GOT3 (cell line): Measurements from ENCODE around the gene SERPINB4.
"Not testable (repeated sequence)": the region's sequence is repeated elsewhere in the genome, so short reads cannot be mapped to it uniquely, and the experiment has no call there.

ENCODE experiments used
- DNase-seq: peaks from one replicate; lab custom pipeline; 2025; ENCODE audit warnings: mixed read lengths; lab: John Stamatoyannopoulos, UW

SERPINB4 gene

GRCh38 chr18:63644142-63644541 lies at the start of gene SERPINB4:
Gene SERPINB4, minus strand, starts transcription at chr18:63644256. Its CDS starts 679 bp downstream, at chr18:63643577.
- not testable (repeated sequence) for DNase-seq

DNA sequence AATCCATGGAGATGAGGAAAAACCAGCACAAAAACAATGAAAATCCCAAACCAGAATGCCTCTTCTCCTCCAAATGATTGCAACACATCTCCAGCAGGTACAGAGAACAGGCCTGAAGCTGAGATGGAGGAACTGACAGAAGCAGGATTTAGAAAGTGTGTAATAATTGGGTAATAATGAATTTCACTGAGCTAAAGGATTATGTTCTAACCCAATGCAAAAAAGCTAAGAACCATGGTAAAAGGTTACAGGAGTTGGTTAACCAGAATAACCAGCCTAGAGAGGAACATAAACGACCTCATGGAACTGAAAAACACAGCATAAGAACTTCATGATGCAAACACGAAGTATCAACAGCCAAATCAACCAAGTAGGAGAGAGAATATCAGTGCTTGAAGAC lies 45.0 kb upstream of the SERPINB4 start:
- no peak for DNase-seq

DNA sequence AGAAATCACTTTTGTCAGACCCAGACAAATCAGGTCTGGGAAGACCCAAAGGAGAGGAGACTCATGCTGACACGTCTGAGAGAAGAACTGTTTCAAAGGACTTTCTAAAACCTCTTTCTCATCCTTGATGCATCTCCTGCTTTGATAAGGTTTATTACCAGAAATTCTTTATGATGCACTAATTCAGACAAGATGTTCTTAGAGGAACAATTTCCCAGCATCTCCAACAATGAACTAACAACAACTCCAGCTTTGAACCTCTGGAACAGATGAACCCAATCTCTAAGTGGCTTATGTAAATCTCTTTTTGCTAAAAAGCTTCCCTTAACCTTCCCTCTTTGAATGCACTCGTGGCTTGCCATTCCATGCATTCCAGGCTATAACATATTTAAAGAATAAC lies 42.8 kb upstream of the SERPINB4 start:
- DNase-seq: no peak

DNA sequence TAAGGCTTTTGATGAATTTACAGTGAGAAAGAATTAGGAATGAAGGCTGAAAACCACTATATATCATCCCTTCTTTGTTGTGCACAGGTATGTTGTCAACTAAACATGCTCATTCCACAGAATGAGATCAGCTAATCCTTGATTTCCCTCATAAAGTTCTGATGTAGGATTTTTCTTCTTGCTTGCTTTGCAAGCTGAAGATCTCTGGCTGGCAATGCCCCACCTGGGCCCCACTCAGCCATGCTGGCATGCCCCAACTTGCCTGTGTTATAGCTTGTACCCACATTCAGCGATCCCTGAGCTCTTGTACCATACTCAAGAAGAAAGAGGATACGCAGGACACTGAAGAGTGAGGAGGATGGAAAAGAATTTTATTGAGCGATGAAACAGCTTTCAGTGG lies 40.7 kb upstream of the SERPINB4 start:
- no peak for DNase-seq

- no peak for DNase-seq
Measured at GRCh38 chr18:63683890-63684289, 39.8 kb upstream of the SERPINB4 start.

DNA sequence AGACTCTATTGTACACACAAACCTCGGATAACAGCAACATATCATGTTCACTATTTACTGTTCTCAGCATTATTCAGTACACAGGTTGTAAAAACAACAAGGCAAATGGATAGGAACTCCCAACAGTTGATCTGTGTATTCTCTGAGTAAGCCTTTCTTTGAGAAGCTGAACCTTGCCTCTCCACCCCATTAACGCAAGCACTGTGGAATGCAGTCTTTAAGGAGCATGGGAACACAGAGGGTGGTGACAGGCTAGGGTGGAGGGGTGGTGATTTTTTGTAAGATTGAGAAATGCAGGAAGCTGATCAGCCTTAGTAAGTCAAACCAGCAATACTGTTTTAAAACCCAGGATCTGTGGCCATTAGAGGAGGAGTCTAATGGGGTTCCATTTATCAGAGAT lies 39.1 kb upstream of the SERPINB4 start:
- DNase-seq: no peak

DNA sequence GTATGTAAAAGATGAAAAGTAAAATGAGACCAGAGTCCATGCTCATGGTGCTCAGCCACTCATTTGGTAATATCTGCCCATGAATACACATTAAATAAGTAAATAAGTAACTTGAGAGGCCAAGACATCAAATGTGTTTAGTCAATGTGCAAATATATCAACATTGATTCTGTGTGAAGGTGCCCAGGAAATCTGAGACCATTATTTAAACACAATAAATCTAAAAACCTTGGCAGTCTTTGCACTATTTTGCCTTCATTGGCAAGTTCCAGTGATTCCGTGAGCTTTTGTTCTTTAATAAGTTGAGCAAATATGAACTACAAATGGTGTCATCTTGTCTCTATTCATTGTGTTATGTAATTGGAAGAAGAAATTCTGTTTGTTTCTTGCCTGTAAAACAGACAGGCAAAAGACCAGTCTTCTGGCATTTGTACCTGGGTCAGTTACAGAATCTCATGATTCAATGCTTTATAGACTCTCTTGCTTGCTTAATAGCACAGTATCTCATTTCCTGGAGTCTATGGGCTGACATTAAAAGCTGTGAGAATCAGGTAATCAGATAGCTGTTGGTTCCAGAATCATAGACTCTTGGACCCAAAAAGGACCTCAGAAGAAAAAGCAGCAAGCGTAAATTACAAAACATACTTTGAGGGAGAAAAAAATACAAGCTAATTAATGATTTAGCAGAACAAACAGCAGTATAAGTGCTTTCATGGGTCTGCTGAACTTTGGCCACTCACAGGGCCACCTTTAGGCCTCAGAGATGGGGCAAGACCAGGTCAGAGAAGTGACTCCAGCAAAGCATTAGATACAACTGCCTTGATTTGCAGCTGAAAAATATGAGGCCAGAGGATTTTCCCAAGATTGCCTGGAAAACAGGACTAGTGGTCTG lies 37.6 kb upstream of the SERPINB4 start:
- DNase-seq: no peak

GRCh38 chr18:63679820-63680606 lies 36.0 kb upstream of the SERPINB4 start:
- DNase-seq: no peak

DNA sequence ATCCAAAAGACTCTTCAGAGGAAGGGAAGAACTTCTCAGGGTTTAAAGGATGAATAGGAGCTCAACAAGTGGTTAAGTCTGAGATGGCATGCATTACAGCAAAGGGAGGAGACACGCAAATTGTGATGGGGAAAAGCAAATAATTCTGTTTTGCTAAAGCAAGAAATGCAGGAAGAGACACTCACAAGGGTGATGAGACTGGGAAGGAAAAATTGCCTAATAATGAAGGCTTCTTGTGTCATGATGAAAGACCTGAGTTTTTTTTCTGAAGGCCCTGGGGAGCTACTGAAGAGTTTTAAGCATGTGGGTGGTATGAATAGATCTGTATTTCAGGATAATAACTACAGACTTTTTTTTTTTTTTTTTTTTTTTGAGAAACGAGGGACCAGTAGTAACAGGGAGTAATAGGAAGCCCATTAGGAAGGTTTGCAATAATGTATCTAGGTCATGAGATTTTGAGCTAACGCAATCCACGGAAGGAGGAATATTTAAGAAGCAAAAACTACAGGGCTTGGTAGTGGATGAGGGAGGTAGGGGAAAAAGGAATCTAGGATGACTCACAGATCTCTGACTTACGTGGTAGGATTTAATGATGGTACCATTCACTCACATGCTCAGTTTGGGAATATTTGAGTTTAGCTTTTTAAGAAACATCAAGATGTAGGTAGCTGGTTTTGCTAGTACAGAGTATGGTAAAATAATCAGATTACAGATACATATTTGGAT lies 33.6 kb upstream of the SERPINB4 start:
- DNase-seq: no peak

- no peak for DNase-seq
Measured at GRCh38 chr18:63676526-63677323, 32.7 kb upstream of the SERPINB4 start.

DNA sequence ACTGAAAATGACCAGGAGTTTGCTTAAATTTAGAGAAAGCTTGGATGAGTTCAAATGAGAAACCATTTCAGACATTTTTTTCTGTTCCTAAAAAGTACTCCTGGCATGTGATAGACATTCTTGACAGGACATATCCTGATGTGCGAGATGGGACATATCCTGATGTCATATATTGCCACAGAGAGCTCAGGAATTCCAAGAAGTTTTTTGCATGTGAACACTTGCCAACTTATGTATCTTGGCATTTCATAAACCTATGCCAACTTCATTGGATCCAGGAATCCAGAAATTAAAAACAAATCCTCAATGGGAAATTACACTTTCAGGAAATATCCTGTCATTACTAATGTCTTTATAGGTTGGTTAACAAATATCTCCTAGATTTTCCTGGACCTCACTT lies 20.5 kb upstream of the SERPINB4 start:
- no peak for DNase-seq

DNA sequence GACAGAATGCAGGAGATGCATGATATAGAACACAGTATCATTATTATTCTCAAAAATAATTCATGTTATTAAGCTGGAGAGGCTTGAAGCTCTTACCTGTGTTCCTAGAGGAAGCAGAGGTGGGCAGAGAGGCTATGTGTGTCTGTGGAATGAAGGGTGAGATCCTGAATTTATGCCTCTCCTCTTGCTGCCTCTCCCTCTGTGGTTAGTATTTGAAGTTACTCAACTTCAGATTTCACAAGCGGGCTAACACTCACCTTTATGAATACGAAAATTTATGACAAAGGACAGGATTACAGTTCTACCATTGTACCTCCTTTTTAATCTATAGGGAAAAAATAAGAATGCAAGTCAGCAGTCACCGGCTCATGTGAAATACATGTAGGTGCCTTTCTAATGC lies 17.7 kb upstream of the SERPINB4 start, which contains the start of gene SERPINB3:
TSS of gene SERPINB3 (minus strand) at position 144 of the 400 bp plus-strand sequence. CDS start 677 bp downstream, outside the sequence.
- DNase-seq: not testable (repeated sequence)

- not testable (repeated sequence) for DNase-seq
Measured at GRCh38 chr18:63658920-63659319, 14.9 kb upstream of the SERPINB4 start.

DNA sequence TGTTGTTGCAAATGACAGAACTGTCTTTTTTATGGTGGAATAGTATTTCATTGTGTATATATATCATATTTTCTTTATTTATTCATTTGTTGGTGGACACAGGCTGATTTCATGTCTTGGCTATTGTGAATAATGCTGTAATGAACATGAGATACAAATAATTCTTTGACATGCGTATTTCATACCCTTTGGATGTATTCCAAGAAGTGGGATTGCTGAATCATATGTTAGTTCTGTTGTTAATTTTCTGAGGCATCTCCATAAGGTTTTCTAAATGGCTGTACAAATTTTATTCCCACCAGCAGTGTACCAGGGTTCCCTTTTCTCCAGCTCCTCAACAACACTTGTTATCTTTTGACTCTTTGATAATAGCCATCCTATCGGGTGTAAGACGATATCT lies 6.2 kb upstream of the SERPINB4 start:
- DNase-seq: not testable (repeated sequence)

DNA sequence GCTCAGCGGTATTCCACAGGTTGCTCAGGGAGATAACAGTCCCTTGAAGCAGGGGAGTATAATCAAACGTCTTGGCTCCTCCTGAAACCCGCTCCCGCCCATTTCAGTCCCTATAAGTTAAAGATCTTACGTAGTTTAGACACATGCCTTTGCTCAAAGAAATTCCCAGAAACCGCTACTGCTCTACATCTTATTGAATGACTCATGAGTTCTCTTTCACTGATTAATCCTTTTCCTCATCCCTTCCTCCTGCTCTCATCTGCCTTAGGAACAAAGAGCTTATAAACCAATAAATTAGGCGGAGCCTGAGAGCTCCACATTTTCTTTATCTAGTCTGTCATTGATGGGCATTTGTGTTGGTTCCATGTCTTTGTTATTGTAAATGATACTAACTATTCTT lies 4.2 kb upstream of the SERPINB4 start:
- no peak for DNase-seq

DNA sequence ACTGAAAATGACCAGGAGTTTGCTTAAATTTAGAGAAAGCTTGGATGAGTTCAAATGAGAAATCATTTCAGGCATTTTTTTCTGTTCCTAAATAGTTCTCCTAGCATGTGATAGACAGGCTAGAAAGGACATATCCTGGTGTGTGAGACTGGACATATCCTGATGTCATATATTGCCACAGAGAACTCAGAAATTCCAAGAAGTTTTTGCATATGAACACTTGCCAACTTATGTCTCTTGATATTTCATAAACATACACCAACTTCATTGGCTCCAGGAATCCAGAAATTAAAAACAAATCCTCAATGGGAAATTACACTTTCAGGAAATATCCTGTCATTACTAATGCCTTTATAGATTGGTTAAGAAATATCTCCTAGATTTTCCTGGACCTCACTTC lies 2.9 kb upstream of the SERPINB4 start:
- no peak for DNase-seq

- DNase-seq: not testable (repeated sequence)
Measured at GRCh38 chr18:63644694-63645093, 638 bp upstream of the SERPINB4 start.

DNA sequence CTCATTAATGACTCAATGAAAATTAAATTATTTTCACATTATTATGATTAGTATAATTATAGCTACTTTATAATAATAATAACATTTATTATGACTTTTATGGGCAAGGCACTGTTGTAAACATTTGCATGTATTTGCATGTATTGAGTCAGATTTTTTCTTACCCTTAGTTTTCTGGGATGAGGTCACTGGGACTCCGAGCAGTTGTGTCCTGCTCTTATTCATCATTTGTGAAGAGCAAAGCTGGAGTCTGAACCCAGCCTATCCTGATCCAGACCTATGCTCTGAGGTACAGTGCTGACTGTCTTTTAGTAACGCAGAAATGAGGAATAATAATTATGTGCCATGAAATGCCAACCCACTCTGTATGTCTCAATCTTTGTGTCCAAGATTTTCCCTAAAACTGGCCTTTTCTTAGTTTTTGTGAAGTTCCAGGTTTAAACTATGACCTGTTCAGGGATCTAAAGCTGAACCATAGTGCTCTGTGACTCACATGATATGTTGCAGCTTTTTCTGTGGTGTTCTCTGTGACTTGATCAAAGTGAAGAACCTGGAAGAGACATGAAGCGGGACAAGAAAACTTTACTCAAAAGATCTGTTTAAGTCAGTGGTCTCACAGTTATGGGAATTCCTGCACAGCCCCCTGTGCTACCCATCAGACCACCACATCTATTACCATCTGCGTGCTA lies 1.2 kb downstream of the SERPINB4 start:
- DNase-seq: not testable (repeated sequence)

DNA sequence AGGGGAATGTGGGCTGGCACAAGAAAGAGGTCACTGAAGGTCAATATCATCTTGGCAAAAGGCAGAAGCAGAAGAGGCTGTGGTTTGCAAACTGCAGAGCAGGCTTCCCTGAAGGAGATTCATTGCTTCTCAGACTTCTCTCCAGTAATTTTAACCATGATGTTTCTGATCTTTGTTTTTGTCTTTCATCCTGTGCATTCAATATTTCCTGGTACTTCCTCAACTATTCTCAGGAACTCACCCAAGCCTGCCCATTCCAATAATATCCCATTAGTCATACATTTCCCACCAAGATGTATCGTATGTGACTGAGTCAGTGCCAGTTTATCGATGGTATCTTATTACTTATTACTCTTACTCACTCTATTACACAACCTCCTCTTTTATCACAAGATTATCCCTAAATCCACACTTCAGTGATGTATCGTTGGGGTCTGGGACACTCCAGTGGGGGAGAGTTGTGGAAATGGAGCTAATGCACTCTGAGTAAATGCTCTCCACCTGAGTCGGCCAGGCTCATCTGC lies 2.8 kb downstream of the SERPINB4 start:
- DNase-seq: not testable (repeated sequence)

- no peak for DNase-seq
Measured at GRCh38 chr18:63637703-63638102, 6.4 kb downstream of the SERPINB4 start.
